Measurements from ENCODE around the gene PIGA. TPM values are rescaled to one million over a fixed set of nuclear protein-coding genes. Genes with fewer than 3 reads are reported as not detected.

PIGA gene
- total RNA-seq, 1 experiment from 2014 or later = 15.3 TPM

DNA sequence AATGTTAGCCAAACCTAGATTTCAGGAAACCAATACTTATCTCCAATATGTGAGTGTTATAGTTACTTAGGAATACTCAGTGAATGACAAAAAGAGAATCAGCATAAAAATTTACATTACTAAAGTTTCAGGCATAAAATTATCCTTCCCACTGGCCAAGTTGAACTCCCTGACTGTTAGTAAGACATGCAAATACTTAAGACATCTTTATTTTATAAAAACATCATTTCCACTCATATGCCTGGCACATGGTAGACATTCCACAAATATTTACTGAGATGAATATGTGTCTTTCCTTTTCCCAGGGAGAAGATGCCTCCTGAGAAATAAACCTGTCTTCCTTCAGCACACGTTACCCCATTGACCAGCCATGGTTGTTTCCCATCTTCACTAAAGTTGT is 41.6 kb upstream of the PIGA start:
- CTCF ChIA-PET = no interaction called here
- DNase-seq = no peak
- no peaks in the 10 kb centered on the region for H3K9me2 ChIP-seq (ENCODE audit: insufficient read depth)
- no peaks in the 10 kb centered on the region for H3K27me3 ChIP-seq (ENCODE audit: insufficient read depth, low read depth)
- no peaks in the 10 kb centered on the region for H3K36me3 ChIP-seq (ENCODE audit: low read depth)
- no peaks in the 10 kb centered on the region for H3K79me2 ChIP-seq (ENCODE audit: low read depth)
- POLR2A ChIA-PET (ENCODE audit: unreplicated experiment) = no interaction called here
- intact Hi-C loops (cut with micrococcal nuclease; ENCODE audit: unreplicated experiment) = no loop called here
- no peak overlapping the region for H2AFZ ChIP-seq
- H3K4me3 ChIP-seq = no peak overlapping the region
- H3F3A ChIP-seq (ENCODE audit: insufficient read depth, low read depth) = no peaks in the 10 kb centered on the region
- no peaks in the 10 kb centered on the region for H3K4me1 ChIP-seq (replicated peaks; ENCODE audit: insufficient read depth)
- no TSS peak for BruUV-seq (replicated peaks)
- H3K4me2 ChIP-seq = no peak overlapping the region
- no peaks in the 10 kb centered on the region for H4K20me1 ChIP-seq (ENCODE audit: insufficient read depth)
- H3K9me3 ChIP-seq (ENCODE audit: insufficient read depth, low read depth) = no peaks in the 10 kb centered on the region
- TF ChIP-seq, protein P1, sequence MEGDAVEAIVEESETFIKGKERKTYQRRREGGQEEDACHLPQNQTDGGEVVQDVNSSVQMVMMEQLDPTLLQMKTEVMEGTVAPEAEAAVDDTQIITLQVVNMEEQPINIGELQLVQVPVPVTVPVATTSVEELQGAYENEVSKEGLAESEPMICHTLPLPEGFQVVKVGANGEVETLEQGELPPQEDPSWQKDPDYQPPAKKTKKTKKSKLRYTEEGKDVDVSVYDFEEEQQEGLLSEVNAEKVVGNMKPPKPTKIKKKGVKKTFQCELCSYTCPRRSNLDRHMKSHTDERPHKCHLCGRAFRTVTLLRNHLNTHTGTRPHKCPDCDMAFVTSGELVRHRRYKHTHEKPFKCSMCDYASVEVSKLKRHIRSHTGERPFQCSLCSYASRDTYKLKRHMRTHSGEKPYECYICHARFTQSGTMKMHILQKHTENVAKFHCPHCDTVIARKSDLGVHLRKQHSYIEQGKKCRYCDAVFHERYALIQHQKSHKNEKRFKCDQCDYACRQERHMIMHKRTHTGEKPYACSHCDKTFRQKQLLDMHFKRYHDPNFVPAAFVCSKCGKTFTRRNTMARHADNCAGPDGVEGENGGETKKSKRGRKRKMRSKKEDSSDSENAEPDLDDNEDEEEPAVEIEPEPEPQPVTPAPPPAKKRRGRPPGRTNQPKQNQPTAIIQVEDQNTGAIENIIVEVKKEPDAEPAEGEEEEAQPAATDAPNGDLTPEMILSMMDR (conservative IDR thresholded peaks at IDR 0.05) = no peak
- no peak for TF ChIP-seq EZH2 (IDR thresholded peaks at IDR 0.05; ENCODE audit: low read depth)
- H3K27ac ChIP-seq = no peak overlapping the region

DNA sequence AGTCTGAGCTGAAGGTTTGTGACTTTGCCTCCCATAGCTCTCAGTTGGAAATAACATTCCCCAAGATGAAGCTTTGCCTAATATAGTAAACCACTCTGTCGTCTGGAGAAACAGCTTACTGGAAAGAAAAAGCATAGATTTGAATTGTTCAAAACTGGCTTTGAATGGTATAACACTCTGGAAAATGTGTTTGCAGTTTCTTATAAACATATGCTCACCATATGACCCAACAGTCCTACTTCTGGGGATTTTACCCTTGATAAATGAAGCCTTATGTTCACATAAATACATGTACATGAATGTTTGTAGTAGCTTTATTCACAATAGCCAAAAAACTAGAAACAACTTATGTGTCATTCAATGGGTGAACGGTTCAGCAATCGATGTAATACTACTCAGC is 38.7 kb upstream of the PIGA start:
- BruUV-seq (replicated peaks) = no TSS peak
- Histone ChIP-seq H3K4me1 (replicated peaks; ENCODE audit: insufficient read depth) (no peaks in the 10 kb centered on the region), H3K27me3 (ENCODE audit: insufficient read depth, low read depth) (no peaks in the 10 kb centered on the region), H3K9me2 (ENCODE audit: insufficient read depth) (no peaks in the 10 kb centered on the region), H3K79me2 (ENCODE audit: low read depth) (no peaks in the 10 kb centered on the region), H3K4me2 (no peak overlapping the region), H3K27ac (no peak overlapping the region), H3K9me3 (ENCODE audit: insufficient read depth, low read depth) (no peaks in the 10 kb centered on the region), H3F3A (ENCODE audit: insufficient read depth, low read depth) (no peaks in the 10 kb centered on the region), H3K4me3 (no peak overlapping the region), H4K20me1 (ENCODE audit: insufficient read depth) (no peaks in the 10 kb centered on the region), H3K36me3 (ENCODE audit: low read depth) (no peaks in the 10 kb centered on the region), H2AFZ (no peak overlapping the region)
- no peak for DNase-seq
- CTCF ChIA-PET = no interaction called here
- no peak for TF ChIP-seq EZH2 (IDR thresholded peaks at IDR 0.05; ENCODE audit: low read depth)
- TF ChIP-seq, protein P1 (conservative IDR thresholded peaks at IDR 0.05) = no peak
- intact Hi-C loops (cut with micrococcal nuclease; ENCODE audit: unreplicated experiment) = no loop called here
- POLR2A ChIA-PET (ENCODE audit: unreplicated experiment) = no interaction called here

DNA sequence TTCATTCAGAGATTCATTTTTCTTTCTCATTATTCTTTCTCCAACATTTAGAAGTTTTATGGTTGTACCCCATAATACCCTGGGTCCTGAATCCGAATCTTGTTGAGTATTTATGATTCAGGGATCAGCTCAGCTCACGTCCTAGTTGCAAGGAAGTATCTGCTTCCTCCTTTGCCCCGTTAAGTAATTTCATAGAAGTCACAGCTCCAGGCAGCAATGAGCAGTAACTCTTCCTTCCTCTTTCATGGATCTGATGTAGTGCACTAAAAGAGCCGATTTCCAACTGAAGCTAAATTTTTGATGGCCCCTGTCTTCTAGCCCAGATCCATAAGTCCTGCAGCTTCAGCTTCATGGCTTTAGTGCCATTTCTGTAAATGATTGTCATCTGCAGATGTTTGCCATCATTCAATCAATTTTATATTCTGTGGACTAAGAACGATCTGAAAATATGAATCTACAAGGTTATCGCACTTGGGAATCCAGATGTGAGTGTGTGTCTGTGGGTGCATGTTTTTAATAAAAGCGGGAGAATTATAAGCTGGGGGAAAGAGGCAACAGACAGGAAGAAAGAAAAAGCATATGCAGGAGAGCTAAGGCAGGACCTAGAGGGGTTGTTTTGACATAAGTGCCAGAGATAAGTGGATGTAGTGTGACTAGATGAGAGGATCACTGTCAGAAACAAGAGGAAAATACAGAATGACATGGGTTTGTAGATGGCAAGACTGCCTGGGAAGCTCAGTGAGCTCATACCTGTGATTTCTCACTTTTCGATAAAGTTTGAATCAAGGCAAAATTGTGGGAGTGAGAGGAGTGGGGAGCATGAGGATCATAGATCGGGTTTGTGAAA is 31.4 kb upstream of the PIGA start:
- no peaks in the 10 kb centered on the region for H3K36me3 ChIP-seq (ENCODE audit: low read depth)
- no peak overlapping the region for H3K4me3 ChIP-seq
- no peak overlapping the region for H2AFZ ChIP-seq
- no peaks in the 10 kb centered on the region for H3K9me3 ChIP-seq (ENCODE audit: insufficient read depth, low read depth)
- H3K9me2 ChIP-seq (ENCODE audit: insufficient read depth) = no peaks in the 10 kb centered on the region
- BruUV-seq (replicated peaks) = no TSS peak
- no peaks in the 10 kb centered on the region for H3K79me2 ChIP-seq (ENCODE audit: low read depth)
- H3K4me2 ChIP-seq = no peak overlapping the region
- no peaks in the 10 kb centered on the region for H3K4me1 ChIP-seq (replicated peaks; ENCODE audit: insufficient read depth)
- H4K20me1 ChIP-seq (ENCODE audit: insufficient read depth) = no peaks in the 10 kb centered on the region
- no peak overlapping the region for H3K27ac ChIP-seq
- DNase-seq = no peak
- intact Hi-C loops (cut with micrococcal nuclease; ENCODE audit: unreplicated experiment) = no loop called here
- H3F3A ChIP-seq (ENCODE audit: insufficient read depth, low read depth) = no peaks in the 10 kb centered on the region
- no peak for TF ChIP-seq EZH2 (IDR thresholded peaks at IDR 0.05; ENCODE audit: low read depth)
- TF ChIP-seq, protein P1 (conservative IDR thresholded peaks at IDR 0.05) = no peak
- ChIA-PET POLR2A (ENCODE audit: unreplicated experiment) (no interaction called here), CTCF (no interaction called here)
- no peaks in the 10 kb centered on the region for H3K27me3 ChIP-seq (ENCODE audit: insufficient read depth, low read depth)
